ENCODE measurements around the gene PLCG1.

Gene PLCG1

DNA sequence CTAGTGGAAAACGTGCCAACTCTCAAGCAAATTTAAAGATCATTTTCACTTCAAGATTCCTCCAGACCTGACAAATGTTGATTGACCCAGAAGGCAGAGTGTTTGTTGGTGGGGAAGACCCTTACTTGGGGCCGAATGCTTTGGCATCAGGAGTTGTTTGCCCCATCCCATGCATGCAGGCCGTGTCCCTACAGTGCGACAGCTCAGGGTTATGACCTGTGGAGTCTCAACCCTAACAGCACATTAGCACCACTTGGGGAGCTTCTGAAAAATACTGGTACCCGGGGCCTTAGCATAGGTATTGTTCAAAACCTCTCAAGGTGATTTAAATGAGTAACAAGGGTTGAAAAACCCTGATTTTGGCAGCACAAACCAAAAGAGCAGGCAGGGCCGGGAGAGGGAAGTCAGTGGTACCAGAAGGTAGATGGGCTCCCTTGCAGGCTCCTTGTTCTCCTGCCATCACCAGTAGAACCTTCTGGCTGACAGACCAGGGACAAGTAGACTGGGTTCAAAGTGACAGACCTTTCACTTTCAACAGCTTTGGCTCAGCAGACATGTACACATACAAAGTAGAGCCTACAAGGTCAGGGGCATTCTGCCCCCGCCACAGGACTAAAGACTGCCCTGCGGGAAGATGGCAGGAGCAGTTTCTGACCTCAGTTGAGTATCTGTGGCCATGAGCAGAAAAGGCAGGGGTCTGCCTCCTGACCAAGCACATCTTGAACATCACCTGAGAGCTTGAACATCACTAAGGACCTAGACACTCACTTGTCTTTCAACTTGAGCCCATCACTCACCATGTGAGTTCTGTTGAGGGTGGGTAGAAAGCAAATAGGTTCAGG is 39.6 kb downstream of the PLCG1 start:
- DNase-seq (ENCODE audit: extremely low read depth in 1 of 2, low read depth in 1 of 2) = no peak

DNA sequence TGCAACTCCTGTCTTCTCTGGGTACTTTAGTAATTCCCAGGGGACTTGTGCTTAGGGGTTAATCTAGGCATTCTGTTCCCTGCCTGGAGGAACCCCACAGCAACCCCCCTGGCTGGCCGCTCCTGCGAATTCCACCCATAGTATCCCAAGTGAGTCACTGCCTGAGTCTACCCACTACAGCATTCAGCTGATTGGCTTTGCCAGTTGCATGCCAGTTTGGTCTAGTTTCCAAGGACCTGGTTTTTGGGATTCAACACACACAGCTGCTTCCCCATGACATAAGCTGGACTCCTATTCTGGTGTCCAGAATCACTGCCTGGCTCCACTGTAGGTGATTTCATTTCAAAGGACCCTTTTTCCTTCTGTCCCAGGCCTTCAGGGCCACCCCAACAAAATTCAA is 40.3 kb downstream of the PLCG1 start:
- no peak for DNase-seq (ENCODE audit: extremely low read depth in 1 of 2, low read depth in 1 of 2)

DNA sequence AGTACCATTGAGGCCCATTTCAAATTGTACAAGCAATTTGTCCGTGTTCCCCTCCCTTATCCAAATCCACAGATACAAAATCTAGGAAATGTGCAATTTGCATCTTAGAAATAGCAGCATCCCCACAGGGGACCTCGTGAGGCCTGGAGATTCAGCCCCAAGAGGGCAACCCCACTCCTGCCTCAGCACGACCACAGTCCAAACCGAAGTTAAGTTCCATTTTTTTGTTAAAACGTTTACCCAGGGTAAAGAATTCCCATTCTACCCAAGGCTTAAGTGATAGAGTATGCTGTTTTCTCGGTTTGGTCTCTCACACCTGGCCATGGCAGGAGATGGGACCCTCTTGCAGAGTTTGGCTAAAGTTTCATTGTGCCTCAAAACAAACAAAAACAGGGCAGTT is 41.2 kb downstream of the PLCG1 start:
- DNase-seq (ENCODE audit: extremely low read depth in 1 of 2, low read depth in 1 of 2) = no peak

DNA sequence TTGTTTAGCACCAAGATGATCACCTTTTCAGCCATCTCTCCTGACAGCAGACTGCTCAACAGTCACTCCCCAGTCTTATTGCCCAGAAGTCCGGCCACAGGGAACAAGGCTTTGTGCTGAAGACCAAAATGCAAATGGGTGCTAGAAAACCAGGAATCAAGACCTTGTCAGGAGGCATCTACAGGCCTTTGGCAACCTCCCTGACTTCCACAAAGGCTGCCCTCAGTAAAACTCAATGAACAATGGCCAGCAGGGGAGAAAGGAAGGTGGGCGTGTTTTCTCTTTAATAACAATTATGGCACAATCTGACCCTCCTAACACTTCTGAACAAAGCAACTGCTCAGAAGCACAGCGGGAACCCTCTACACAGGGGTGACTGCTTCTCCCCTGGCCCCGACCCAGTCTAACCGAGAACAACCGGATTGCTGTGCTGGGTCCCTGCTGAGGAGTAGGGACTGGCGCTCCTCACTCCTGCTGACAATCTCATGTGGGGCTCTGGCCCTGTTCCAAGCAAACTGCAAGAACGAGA is 41.6 kb downstream of the PLCG1 start:
- no peak for DNase-seq (ENCODE audit: extremely low read depth in 1 of 2, low read depth in 1 of 2)

DNA sequence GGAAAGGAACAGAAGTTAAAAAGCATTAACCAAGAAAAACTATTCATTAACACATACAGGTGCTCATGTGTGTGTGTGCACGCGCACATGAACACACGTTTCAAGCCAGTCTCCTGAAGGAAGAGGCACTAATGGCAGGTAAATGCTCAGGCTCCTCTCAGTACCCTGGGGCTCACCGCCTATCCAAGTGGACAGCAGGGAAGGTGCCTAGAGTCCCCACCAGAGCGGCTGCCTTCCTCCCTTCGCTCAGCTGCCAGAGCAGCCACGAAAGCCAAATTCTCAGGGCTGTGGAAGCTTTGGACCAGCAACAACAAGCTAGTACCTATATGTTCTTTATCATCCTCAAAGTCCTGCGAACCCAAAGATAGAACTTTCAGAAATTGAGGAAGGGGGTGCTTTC is 42.6 kb downstream of the PLCG1 start:
- no peak for DNase-seq (ENCODE audit: extremely low read depth in 1 of 2, low read depth in 1 of 2)

DNA sequence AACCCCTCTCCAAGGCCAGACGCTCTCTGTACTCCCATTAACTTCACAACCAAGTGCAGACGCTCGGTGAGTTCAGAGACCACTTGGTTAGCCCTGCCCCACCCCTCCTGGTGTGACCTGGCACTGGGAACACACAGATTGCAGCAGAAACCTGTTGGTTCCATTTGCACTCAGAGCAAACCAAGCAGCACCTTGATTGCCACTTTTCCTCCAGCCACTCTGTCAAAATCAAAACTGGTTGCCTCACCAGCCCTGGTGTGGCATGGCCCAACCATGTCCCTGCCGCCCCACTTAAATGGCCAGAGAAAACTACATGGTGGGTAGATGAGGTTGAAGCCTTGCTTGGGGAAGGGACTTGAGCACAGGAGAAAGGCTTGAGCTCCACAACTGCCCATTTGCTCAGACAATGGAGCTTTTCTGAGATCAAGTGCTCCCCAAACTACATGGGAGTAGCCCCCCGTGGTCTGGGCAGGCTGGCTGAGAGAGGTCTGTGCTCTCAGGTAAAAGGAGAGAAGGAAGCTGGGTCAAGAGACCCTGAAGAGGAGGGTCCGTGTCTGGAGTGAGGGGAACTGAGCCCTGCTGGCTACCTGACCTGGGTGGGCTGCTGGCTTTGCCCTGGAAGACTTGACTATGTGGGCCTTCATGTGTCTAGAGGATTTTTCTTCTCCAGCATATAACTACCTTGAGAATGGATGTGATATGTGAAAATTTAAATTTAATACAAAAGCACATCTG is 43.4 kb downstream of the PLCG1 start:
- DNase-seq (ENCODE audit: extremely low read depth in 1 of 2, low read depth in 1 of 2) = no peak

DNA sequence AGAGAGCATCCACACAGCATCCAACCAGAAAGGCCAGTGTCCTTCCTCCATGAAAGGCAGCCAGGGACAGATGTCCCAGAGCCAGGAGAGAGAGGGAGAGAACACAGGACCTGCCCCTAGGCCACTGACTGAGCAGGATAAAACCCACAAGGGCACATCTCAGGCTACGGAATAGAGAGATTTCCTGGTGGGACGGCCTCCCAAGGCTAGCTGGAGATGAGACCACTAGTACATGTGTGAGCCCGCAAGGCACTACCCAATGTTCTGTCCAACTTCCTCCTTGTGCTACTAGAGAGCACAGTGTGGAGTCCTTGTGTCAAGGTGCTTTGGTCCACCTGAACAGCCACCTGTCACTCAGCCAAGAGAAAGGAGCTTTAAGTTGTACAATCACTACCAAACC is 44.2 kb downstream of the PLCG1 start:
- DNase-seq (ENCODE audit: extremely low read depth in 1 of 2, low read depth in 1 of 2) = no peak

DNA sequence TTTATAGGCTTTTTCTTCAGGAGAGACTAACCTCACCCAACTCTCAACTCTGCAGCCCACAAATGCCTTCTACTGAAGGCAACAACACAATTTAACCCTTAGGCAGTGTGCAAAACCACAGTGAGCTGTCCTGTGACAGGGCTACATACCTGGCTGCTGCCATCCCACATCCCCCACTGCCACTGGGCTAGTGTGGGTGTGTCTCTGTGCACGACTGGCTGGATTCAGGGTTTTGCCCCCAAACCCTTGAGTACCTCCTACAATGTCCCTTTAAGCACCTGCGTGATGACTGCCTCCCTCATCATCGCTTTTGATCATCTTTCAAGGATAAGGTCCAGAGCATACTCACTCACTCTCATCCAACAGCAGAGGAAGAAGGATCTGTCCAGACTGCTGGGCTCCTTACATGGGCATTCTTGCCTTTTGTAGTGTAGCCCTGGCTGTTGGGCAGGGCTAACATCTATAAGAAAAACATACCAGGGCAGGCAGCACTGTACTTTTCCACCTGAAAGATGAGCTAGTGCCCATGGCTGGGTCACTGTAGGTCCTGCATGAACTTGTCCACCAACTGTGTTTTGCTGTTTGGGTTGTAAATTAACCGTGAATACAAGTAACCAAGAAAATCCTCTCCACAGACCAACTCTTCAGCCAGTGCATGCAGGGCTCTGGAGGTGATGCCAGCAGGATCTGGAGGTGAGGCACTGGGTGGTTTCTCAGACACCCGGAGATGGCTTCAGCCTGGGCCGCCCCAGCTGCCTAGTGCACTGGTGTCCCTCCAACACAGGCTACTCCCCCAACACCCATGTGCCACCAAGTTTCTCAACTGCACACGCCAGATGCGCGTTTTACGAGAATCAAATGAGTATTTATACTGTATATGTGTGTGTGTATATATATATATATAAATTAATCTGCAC is 45.2 kb downstream of the PLCG1 start:
- no peak for DNase-seq (ENCODE audit: extremely low read depth in 1 of 2, low read depth in 1 of 2)

DNA sequence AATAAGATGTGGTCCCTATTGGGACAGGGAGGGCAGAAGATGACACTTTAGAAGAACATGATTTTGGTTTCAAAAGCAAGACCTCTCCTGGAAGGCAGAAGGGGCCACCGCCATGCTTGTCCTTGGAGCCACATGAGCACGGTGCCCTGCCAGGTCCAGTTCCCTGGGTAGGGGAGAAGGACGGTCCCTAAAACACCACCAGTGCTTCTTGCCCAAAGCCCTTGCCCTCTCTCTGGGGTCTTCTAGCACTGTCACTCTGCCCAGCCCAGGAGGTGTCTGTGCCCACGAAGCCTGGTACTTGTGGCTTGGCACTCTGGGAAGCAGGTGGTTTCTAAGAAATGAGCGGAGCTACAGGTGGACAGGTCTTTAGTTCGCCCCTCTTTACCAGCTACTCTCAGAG is 46.0 kb downstream of the PLCG1 start:
- DNase-seq (ENCODE audit: extremely low read depth in 1 of 2, low read depth in 1 of 2) = no peak

DNA sequence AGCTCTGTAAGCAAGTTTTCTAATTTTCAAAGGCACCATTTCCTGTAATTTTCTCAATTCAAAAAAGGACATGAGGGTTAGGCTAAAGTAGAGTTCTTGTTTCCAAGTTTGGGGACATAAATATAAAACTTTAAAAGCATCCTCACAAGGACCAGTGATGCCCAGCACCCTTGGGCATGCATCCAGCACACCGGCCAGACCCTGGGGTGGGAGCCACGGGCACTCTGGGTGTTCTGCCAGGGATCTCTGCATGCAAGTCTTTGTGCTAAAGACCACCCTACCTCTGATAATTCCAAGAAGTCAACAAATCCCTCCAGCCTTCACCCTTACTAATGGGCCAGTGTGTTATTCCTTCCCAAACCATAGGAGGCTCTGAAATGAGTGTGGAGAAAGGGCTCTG is 46.5 kb downstream of the PLCG1 start:
- no peak for DNase-seq (ENCODE audit: extremely low read depth in 1 of 2, low read depth in 1 of 2)

DNA sequence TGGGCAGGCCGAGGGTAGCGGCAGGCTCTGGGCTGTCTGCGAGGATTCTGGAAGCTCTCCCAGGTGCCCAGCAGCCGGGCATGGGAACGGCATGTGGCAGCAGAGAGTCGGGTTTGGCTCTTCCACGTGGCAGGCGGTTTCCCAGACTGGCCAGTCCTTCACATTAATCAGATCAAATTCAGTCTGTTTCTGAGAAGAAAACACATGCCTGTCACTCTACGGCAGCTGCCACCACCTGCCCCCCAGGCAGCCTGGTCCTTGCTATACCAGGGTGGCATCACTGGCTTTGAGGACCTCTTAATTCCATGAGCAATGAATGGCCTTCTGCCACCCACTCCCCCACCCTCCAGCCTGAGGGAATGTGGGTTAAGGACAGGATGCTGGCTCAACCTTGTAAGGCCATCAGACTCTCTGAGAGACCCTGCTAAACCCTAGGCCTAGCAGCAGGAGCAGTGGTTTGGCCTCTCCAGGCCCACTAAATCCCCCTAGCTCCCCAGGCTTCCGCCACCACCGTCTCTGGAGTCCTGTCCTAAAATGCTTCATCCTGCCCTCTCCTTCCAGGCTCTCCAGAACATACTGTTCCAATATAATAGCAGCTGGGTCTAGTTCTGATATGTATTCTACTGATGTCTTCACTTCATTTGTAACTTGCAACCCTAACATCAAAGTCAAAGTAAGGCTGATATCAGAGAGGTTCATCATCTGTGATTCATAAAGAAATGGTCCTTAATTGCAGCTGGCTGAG is 47.8 kb downstream of the PLCG1 start:
- no peak for DNase-seq (ENCODE audit: extremely low read depth in 1 of 2, low read depth in 1 of 2)

DNA sequence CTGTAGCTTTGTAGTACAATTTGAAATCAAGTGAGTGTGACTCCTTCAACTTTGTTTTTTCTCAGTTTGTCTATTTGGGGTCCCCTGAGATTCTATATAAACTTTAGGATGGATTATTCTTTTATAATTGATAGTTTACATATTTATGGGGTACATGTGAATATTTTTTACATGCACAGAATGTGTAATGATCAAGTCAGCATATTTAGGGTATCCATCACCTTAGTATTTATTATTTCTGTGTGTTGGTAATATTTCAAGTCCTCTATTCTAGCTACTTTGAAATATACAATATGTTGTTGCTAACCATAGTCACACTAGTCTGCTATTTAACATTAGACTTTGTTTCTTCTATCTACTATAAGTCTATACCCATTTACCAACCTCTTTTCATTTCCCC is 50.3 kb downstream of the PLCG1 start:
- no peak for DNase-seq (ENCODE audit: extremely low read depth in 1 of 2, low read depth in 1 of 2)

DNA sequence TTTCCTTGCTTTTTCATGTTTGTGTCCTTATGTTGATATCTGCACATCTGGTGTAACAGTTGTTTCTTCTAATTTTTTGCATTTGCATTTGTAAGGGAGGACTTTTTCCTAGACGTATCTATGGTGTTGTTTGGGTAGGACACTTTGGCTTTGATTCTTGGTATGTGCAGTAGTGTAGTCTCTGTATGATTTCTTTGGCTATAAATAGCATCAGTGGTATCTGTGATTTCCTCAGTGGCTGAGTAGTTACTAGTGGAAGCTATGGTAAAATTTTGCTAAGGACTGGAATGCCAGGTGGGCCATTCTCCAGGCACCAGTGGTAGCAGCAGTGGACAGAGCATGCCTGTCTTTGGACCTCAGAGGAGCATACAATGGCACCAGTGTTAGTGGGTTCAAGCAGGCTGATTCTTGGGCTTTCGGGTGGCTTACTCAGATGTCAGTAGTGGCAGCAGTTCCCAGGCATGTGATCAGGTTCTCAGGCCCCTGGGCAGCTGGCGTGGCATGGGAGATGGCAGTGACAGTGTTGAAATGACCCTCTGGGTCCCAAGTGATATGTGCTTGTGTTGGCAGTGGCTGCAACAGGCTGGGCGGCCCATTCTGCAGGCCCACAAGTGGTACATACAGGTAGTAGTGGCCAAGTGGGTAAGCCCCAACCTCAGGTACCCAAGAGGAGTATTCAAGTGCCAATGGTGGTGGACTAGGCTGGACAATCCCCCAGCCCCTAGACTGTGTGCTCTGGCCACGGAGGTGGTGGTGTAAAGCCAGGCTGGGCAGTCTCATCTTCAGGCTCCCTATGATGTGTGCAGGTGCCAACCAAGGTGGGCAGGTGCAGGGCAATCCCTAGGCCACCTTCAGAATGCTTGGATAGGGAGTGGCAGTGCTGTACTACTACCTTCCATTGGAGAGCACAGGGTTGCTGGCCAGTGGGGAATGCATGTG is 54.5 kb downstream of the PLCG1 start:
- DNase-seq (ENCODE audit: extremely low read depth in 1 of 2, low read depth in 1 of 2) = no peak

DNA sequence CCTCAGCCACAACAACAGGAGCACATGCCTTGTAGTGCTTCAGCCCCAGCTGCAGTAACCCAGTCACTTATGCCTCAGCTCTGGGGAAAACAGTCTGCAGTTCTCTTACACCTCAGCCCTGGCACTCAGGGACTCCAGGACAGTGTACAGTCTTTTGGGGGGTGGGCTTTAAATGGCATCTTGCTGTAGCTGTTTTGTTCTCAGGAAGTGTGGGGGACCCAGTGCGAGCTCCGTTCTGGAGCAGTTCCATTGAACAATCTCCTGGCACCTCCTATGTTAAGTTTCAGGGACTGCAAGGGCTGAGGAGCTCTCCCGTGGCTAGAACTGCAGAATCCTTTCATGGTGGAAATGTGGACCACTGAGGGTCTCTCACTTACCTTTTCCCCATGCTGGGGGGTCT is 55.2 kb downstream of the PLCG1 start:
- no peak for DNase-seq (ENCODE audit: extremely low read depth in 1 of 2, low read depth in 1 of 2)

DNA sequence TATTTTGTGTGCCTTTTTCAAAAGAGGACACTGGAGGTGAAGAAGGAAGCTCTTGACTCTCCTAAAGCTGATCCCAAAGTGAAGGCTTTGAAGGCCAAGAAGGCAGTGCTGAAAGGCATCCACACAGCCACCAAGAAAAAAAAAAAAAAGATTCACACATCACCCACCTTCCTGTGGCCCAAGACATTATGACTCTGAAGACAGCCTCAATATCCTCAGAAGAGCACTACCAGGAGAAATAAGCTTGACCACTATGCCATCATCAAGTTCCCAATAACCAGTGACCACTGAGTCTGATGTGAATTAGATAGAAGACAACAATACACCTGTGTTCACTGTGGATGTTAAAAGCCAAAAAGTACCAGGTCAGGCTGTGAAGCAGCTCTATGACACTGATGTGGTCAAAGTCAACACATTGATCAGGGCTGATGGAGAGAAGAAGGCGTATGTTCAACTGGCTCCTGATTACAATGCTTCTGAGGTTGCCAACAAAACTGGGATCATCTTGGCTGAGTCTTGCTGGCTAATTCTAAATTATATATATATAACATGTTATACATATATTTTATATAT is 59.4 kb downstream of the PLCG1 start:
- DNase-seq (ENCODE audit: extremely low read depth in 1 of 2, low read depth in 1 of 2) = no peak

DNA sequence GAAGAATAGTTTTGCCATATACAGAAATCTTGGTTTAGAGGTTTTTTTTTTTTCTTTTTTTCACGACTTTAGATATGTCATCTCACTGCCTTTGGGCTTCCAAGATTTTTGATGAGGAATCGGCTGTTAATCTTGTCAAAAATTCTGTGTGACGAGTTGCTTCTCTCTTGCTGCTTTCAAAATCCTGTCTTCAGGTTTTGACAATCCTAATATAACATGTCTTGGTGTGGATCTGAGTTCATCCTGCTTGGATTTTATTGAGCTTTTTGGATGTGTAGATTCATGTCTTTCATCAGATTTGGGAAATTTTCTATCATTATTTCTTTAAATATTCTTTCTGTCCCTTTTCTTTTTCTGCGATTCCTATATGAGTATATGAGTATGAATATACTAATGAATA is 61.1 kb downstream of the PLCG1 start:
- DNase-seq (ENCODE audit: extremely low read depth in 1 of 2, low read depth in 1 of 2) = no peak

DNA sequence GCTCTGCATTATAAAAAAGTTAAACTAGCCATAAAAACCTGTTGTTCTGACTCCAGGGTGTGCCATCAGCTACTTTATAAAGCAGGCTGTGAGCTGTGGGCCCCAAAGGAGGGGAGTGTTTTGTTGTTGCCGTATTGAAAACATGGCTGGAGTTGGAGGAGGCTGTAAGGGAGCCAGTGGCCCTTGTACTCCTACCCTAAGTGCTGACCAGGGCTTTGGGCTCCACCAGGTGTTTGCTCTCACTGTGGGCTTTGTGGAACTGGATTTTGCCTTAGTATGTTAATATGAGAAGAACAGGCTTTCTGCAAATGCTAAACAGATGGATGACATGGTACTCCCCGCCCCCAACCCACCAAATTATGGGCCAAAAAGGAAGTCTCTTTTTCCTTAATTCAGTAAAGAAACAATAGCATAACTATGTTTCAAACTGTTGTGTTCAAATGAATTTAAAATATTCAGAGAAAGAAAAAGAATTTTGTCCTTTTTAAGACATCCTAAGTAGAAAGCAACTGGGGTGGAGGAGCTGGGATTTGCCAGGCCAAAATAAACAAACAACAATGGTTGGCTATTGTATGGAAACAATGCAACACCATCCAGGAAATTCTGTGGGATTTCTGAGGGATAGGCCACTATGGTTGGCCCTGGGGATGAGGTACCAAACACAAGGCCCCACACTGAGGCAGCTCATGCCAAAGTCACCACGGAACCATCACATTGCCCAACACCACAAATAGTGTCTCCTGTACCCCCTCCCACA is 63.3 kb downstream of the PLCG1 start:
- no peak for DNase-seq (ENCODE audit: extremely low read depth in 1 of 2, low read depth in 1 of 2)

DNA sequence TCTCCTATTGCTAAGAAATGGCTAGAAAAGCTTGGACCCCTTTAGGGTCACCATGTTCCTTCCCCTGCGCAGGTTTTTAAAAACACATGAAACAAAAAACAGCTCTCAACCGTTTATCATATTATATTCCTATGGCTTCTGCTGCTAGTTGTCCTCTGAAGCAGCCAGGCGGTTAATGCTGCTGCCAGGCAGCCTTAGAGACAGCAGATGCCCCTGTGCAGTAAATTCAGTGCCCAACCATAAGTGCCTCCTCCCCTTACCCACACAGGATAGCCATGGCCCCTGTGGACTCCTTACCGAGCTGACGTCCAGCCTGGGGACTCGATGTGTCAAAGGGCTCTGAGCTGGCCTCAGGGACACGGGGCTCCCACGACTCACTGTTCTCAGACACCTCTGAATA is 64.4 kb downstream of the PLCG1 start:
- no peak for DNase-seq (ENCODE audit: extremely low read depth in 1 of 2, low read depth in 1 of 2)
